Measurements from ENCODE around the gene THSD4. TPM values are rescaled to one million over a fixed set of nuclear protein-coding genes. Genes with fewer than 3 reads are reported as not detected.

Gene THSD4
- total RNA-seq, 4 donors from 2014 or later = 39.4 to 232 (median 127) TPM

GRCh38 chr15:71391421-71392088 is 276.3 kb downstream of the THSD4 start:
- 71 to 72% methylated on average over 5 to 6 of the region's 6 CpGs for WGBS, 2 donors
- Histone ChIP-seq H3K9me3 (no peaks in the 10 kb centered on the region), H3K27me3 (no peaks in the 10 kb centered on the region), H3K36me3 (no peaks in the 10 kb centered on the region), H3K4me3 (no peak overlapping the region), H3K27ac (no peak overlapping the region), H3K4me1 (peaks cover 0 to 26% (median 4%) of the 10 kb centered on the region in 3 donors)
- intact Hi-C loops (cut with DNase I) = no loop called here
- no peak for DNase-seq
- TF ChIP-seq POLR2A (IDR thresholded peaks at IDR 0.05) (no peak), CTCF (IDR thresholded peaks at IDR 0.05) (no peak)

GRCh38 chr15:71392861-71393283 is 277.6 kb downstream of the THSD4 start:
- 62 to 69% methylated on average over 9 to 11 of the region's 11 CpGs for WGBS, 2 donors
- Histone ChIP-seq H3K27me3 (no peaks in the 10 kb centered on the region), H3K4me3 (no peak overlapping the region), H3K9me3 (no peaks in the 10 kb centered on the region), H3K4me1 (peaks cover 0 to 23% (median 4%) of the 10 kb centered on the region in 3 donors), H3K36me3 (no peaks in the 10 kb centered on the region), H3K27ac (peak overlapping the region in 1 of 4 donors; percentile 25)
- DNase-seq = no peak
- intact Hi-C loops (cut with DNase I) = no loop called here
- no peak for TF ChIP-seq POLR2A (IDR thresholded peaks at IDR 0.05)
- no peak for TF ChIP-seq CTCF (IDR thresholded peaks at IDR 0.05)

- peaks cover 0 to 23% (median 4%) of the 10 kb centered on the region in 3 donors for H3K4me1 ChIP-seq
- H3K36me3 ChIP-seq = no peaks in the 10 kb centered on the region
- no peak for DNase-seq
- WGBS, 2 donors = 73 to 79% methylated on average over 3 of the region's 3 CpGs
- TF ChIP-seq CTCF (IDR thresholded peaks at IDR 0.05) = no peak
- no peak for TF ChIP-seq POLR2A (IDR thresholded peaks at IDR 0.05)
- H3K27ac ChIP-seq = peak overlapping the region in 1 of 4 donors; percentile 25
- intact Hi-C loops (cut with DNase I) = no loop called here
- no peaks in the 10 kb centered on the region for H3K27me3 ChIP-seq
- H3K4me3 ChIP-seq = no peak overlapping the region
- no peaks in the 10 kb centered on the region for H3K9me3 ChIP-seq
Measured at GRCh38 chr15:71393383-71393782, 278.1 kb downstream of the THSD4 start.

DNA sequence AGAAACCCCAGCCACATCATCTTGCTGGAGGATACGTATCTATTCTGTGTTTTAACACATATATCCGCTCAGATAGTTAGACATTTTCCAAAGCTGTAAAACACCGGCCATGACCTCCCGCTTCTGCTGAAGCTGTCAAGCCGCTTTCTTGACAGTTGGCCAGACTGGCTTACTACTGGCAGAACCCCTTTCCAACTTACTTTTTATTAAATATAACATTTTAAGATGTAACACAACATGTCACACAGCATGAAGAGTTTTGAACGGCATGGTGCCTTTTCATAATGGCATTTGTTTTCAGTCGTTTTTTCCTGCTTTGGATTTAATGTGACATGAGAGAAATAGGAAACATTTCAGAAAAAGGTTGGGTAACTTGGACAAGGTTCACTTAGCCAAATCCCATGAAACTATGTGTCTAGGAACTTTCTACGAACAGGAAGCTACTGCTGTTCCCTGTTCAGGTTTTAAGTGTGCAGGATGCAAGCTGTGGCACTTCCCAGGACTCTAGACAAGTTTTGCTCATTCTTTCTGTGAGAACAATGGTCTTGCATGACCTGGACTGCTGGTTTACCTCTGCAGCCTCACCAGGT is 281.4 kb downstream of the THSD4 start:
- H3K4me1 ChIP-seq = peaks cover 0 to 28% (median 4%) of the 10 kb centered on the region in 3 donors
- intact Hi-C loops (cut with DNase I) = no loop called here
- H3K4me3 ChIP-seq = no peak overlapping the region
- TF ChIP-seq POLR2A (IDR thresholded peaks at IDR 0.05) = no peak
- no peak for TF ChIP-seq CTCF (IDR thresholded peaks at IDR 0.05)
- 50 to 59% methylated on average over 8 of the region's 8 CpGs for WGBS, 2 donors
- no peaks in the 10 kb centered on the region for H3K9me3 ChIP-seq
- no peaks in the 10 kb centered on the region for H3K27me3 ChIP-seq
- DNase-seq = no peak
- no peak overlapping the region for H3K27ac ChIP-seq
- H3K36me3 ChIP-seq = no peaks in the 10 kb centered on the region

DNA sequence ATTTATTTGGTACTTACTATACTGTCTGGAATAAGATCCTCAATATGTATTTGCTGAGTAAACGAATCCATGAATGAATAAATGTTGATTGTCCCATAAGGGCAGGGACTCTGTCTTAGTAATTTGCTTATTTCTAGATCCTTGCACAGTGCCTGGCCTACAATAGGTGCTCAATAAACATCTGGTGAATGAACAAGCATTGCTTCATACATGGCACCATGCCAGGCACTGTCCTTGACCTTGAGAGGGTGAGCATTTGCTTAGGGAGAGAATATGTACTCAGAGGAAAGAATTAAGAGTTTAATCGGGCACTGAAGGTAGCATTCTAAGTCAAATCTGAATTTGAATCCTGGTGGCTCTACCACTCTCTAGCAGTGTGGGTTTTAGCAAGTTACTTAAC is 282.1 kb downstream of the THSD4 start:
- WGBS, 2 donors = 60 to 66% methylated on average over 2 of the region's 2 CpGs
- H3K27me3 ChIP-seq = no peaks in the 10 kb centered on the region
- no peak overlapping the region for H3K4me3 ChIP-seq
- no peaks in the 10 kb centered on the region for H3K9me3 ChIP-seq
- H3K27ac ChIP-seq = peak overlapping the region in 1 of 4 donors; percentile 28
- H3K36me3 ChIP-seq = no peaks in the 10 kb centered on the region
- no peak for DNase-seq
- intact Hi-C loops (cut with DNase I) = no loop called here
- TF ChIP-seq POLR2A (IDR thresholded peaks at IDR 0.05) (no peak), CTCF (IDR thresholded peaks at IDR 0.05) (no peak)
- H3K4me1 ChIP-seq = peaks cover 0 to 21% (median 4%) of the 10 kb centered on the region in 3 donors
